Hepatic stellate cell (primary cell): Measurements from ENCODE around the gene CHRNA7.
"Not testable (repeated sequence)": the region's sequence is repeated elsewhere in the genome, so short reads cannot be mapped to it uniquely, and the experiment has no call there.

Experiments used
- DNase-seq: peaks from one replicate; pipeline ENCODE4 v3.0.0; 2011; ENCODE audit warnings: low spot score

CHRNA7 gene

DNA sequence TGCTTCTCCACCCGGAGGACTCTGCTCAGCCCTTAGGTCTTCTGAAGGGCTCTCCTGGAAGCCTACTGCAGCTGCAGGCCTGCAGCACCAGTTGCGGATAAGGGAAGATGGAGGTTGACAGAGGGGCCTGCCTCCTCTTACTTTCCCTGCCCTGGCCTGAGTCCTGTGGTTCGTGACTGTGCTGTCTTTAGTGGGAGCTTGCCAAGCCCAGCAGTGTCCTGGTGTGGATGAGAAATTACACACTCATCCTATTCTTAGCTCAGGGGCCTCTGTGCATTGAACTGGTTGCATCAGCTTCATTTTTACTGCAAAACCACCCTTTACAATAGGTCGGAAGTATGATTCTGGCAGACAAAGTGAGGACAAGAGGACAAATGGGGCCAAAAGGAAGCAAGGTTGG lies 163.5 kb downstream of the CHRNA7 start:
- not testable (repeated sequence) for DNase-seq

DNA sequence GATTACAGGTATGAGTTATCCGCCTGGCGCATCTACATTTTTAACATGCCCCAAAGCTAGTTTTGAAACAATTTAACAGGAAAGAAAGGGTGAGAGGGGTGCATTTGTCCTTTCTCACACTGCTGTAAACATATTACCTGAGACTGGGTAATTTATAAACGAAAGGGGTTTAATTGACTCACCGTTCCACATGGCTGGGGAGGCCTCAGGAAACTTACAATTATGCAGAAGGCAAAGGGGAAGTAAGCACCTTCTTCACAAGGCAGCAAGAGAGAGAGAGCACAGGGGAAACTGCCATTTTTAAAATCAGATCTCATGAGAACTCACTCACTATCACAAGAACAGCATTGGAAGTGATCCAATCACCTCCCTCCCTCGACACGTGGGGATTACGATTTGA lies 165.9 kb downstream of the CHRNA7 start:
- not testable (repeated sequence) for DNase-seq

DNA sequence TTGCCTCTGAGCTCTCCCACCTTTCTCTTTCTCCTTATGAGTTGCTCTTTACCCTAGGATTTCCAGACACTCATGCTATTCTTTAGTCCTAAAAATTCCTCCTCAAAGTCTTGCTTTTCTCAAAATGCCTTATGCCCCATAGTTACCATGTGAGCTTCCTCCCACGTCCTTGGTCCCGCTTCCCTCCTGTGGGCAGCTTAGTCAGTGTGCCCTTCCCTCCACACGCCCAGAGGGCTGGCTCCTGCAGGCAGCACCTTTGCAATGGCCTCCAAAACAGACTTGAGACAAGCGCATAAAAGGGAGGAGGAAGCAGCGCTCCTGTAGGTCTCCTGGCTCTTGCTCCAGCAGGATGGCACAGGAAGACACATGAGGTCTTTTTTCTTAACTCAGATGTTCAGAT lies 168.6 kb downstream of the CHRNA7 start:
- DNase-seq: not testable (repeated sequence)

DNA sequence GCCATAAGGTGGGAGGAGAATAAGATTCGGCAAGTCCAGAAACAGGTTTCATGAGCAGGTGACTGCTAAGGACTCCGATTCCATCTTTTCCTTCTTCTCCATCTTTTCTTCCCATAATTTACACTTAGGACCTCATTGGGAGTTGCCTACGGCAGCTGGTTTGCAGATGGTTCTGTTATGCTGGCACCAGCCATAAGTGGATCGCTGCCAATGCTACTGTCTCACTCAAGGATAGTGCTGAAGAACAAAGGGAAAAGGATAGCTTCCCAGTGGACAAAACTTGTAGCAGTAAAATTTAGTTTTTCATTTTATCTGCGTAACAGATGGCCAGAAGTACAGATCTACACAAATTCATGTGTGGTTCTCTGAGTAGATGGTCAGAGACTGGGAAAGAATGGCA lies 178.8 kb downstream of the CHRNA7 start:
- not testable (repeated sequence) for DNase-seq

DNA sequence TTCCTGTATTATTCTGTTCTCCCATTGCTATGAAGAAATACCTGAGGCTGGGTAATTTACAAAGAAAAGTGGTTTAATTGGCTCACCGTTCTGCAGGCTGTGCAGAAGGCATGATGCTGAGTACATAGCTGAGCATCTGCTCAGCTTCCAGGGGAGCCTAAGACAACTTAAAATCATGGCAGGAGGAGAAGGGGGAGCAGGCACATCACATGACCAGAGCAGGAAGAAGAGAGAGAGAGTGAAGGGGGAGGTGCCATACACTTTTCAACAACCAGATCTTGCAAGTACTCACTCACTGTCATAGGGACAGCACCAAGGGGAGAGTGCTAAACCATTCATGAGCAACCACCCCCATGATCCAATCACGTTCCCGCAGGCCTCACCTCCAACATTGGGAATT lies 188.4 kb downstream of the CHRNA7 start:
- DNase-seq: no peak
